ENCODE data around the gene HSPA12A.

GRCh38 chr10:116656044-116656443 lies 86.3 kb downstream of the HSPA12A start:
- TF ChIP-seq CTCF (IDR thresholded peaks at IDR 0.05) (no peak), POLR2A (IDR thresholded peaks at IDR 0.05) (no peak)

All from Peyer's patch (tissue), 4 donors.